ENCODE results near the gene CTBP2.

Gene CTBP2

DNA sequence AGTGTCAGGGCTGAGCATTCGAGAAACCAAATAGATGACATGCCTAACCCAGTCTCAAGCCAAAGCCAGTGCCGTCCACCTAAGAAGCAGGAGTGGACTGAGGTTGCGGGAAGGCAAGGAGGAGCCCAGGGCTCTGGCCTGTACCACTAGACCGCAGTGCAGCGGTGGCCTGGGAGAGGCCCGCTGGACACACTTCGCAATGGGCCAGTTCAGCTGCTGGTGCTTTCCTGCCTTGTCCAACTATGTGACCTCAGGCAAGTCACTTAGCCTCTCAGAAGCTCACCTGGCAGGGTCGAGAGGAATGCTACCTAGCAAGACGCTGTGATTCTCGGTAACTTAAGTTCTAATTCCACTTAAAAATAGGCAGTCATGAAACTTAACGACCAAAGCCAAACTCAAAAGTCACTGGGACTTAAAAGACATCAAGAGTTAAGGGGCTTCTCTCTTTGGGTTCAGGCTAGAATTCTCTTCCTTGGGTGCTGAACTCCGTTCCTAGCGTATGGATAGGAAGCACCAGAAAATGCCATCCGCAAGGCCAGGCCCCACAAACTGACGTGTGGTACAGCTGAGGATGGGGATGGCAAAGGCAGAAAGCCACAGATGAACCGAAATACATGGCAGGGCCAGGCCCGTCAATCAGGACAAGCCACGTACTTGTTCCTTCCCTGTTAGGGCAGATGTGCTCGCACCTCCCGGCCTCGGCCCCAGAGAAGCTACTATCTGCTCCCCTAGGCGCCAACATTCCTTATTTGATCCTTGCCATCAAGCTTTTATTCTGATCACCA is 34.2 kb downstream of the CTBP2 start:
- no peak for TF ChIP-seq CTCF (IDR thresholded peaks at IDR 0.05; ENCODE audit: control insufficient read depth, insufficient read depth, low read depth, low read length, missing control alignments)
- H3K4me3 ChIP-seq (ENCODE audit: control insufficient read depth, low read depth, low read length) = no peak overlapping the region
- DNase-seq (ENCODE audit: low read depth) = no peak

- no peak overlapping the region for H3K4me3 ChIP-seq (ENCODE audit: control insufficient read depth, low read depth, low read length)
- no peak for DNase-seq (ENCODE audit: low read depth)
- no peak for TF ChIP-seq CTCF (IDR thresholded peaks at IDR 0.05; ENCODE audit: control insufficient read depth, insufficient read depth, low read depth, low read length, missing control alignments)
Measured at GRCh38 chr10:125124907-125125306, 35.5 kb downstream of the CTBP2 start.

- no peak for TF ChIP-seq CTCF (IDR thresholded peaks at IDR 0.05; ENCODE audit: control insufficient read depth, insufficient read depth, low read depth, low read length, missing control alignments)
- DNase-seq (ENCODE audit: low read depth) = no peak
- no peak overlapping the region for H3K4me3 ChIP-seq (ENCODE audit: control insufficient read depth, low read depth, low read length)
Measured at GRCh38 chr10:125124115-125124487, 36.3 kb downstream of the CTBP2 start.

DNA sequence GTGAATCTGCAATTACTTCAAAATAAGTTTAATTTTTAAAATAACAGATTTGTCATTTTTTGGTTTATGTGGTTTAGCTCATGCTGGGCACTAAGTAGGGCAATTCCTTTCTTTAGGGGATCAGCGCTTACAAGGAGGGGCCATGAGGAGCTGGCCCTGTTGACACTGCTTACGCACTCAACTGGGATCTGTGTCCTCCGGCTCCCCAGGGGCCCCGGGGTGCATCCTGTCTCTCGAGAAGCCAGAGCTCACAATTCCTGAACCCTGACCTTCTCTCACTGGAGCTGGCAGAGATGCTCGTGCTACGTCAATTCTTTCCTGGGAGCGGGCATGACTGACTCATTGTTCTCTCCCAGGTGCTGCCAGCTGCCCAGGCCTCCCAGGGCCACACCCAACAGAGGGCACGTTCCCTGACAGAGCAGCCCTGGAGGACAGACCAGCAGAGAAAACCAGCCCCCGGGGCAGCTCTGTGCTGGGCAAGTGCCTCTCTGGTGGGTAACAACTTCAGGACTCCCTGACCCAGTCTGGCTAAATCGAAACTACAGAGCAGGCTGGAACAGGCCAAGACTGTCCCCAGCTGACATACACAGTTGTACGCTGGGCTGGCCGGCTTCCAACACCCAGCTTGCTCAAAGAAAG is 36.8 kb downstream of the CTBP2 start:
- DNase-seq (ENCODE audit: low read depth) = no peak
- no peak overlapping the region for H3K4me3 ChIP-seq (ENCODE audit: control insufficient read depth, low read depth, low read length)
- no peak for TF ChIP-seq CTCF (IDR thresholded peaks at IDR 0.05; ENCODE audit: control insufficient read depth, insufficient read depth, low read depth, low read length, missing control alignments)

DNA sequence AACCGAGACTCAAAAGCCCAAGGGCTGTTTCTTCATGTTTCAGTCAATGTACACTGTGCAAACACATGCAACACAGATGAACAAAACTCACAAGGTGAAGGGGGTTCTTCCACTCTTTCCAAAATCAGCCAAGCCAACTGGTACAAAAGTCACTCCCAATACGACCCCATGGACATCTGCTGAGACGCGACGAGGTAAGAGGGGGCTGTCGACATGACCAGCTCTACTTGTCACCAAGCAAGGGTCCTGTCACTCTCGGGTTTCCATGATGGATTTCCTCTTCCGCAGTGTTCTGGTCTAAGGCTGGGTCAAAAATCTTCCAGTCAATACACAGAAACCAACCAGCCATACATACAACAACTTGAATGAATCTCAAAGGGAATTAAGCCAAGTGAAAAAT is 37.8 kb downstream of the CTBP2 start:
- H3K4me3 ChIP-seq (ENCODE audit: control insufficient read depth, low read depth, low read length) = no peak overlapping the region
- TF ChIP-seq CTCF (IDR thresholded peaks at IDR 0.05; ENCODE audit: control insufficient read depth, insufficient read depth, low read depth, low read length, missing control alignments) = no peak
- DNase-seq (ENCODE audit: low read depth) = no peak

DNA sequence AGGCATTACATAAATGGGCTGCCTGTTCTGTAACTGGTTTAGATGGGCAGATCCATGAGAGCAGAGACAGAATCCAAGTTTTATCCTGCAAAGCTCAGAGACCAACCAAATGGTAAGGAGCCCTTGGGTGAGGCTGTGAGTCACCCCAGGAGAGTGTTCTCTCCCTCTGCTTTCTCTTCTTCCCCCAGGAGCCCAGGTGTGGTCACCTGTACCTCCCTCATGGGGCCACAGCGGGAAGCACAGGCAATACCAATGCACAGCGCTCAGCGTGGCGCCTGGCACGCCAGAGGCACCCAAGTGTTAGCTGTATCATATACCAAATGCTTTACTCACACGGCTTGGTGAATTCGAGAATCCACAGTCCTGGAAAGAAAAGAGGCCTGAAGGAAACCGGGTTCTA is 39.4 kb downstream of the CTBP2 start:
- TF ChIP-seq CTCF (IDR thresholded peaks at IDR 0.05; ENCODE audit: control insufficient read depth, insufficient read depth, low read depth, low read length, missing control alignments) = no peak
- DNase-seq (ENCODE audit: low read depth) = no peak

More for the DNA sequence above, 39.4 kb downstream of the CTBP2 start:
- H3K4me3 ChIP-seq (ENCODE audit: control insufficient read depth, low read depth, low read length) = no peak overlapping the region
